HG03575 (cell line): ENCODE measurements around the gene CCDC172.

Source experiments
- ATAC-seq: cut with Tn5 transposase; IDR thresholded peaks from one replicate; pipeline ENCODE4 v1.9.1; 2021; ENCODE audit not compliant: unreplicated experiment, insufficient number of reproducible peaks, low FRiP score; ENCODE audit errors: extremely low read depth

Gene CCDC172

GRCh38 chr10:116417821-116418220 lies 93.6 kb downstream of the CCDC172 start:
- ATAC-seq: no peak

GRCh38 chr10:116418389-116418788 lies 94.1 kb downstream of the CCDC172 start:
- no peak for ATAC-seq

GRCh38 chr10:116421815-116422214 lies 97.6 kb downstream of the CCDC172 start:
- no peak for ATAC-seq

- no peak for ATAC-seq
Observed at GRCh38 chr10:116427671-116428070, 103.4 kb downstream of the CCDC172 start, which contains the start of gene PNLIPRP3. PNLIPRP3 (plus strand) TSS chr10:116427847; CDS start chr10:116428013, 166 bp downstream.

- ATAC-seq: no peak
Observed at GRCh38 chr10:116429288-116429977, 105.2 kb downstream of the CCDC172 start.
